Ascending aorta (tissue), 2 donors: ENCODE measurements around the gene LANCL2. TPM values are rescaled to one million over a fixed set of nuclear protein-coding genes. Genes with fewer than 3 reads are reported as not detected.

ENCODE experiments used
- DNase-seq, 2 donors: peaks; one replicate each; pipeline ENCODE4 v3.0.0-alpha.2; 2019; ENCODE audit warnings: low spot score in 2 of 2
- H3K27ac ChIP-seq, 2 donors: fragments of 200-600 bp; sonication (generic); one replicate each; pipeline ENCODE4 v1.5.1; 2016 to 2017; ENCODE audit warnings: mild to moderate bottlenecking in 1 of 2
- H3K27me3 ChIP-seq: fragments of 200-600 bp; sonication (generic); one replicate; pipeline ENCODE4 v1.5.1; 2017
- H3K36me3 ChIP-seq, 2 donors: fragments of 200-600 bp; sonication (generic); one replicate each; pipeline ENCODE4 v1.5.1; 2016
- H3K4me1 ChIP-seq, 2 donors: fragments of 200-600 bp; sonication (generic); one replicate each; pipeline ENCODE4 v1.5.1; 2016 to 2017; ENCODE audit warnings: mild to moderate bottlenecking in 1 of 2
- H3K4me3 ChIP-seq, 2 donors: fragments of 200-600 bp; sonication (generic); one replicate each; pipeline ENCODE4 v1.5.1; 2016 to 2017; ENCODE audit warnings: mild to moderate bottlenecking in 1 of 2
- H3K9me3 ChIP-seq, 2 donors: fragments of 200-600 bp; sonication (generic); one replicate each; pipeline ENCODE4 v1.5.1; 2016
- CTCF ChIP-seq, 3 experiments: fragments of 200-600 bp in 2 of 3; fragments of 450-650 bp in 1 of 3; sonication (generic) in 2 of 3; IDR thresholded peaks; one replicate each; pipeline ENCODE4 v1.5.1; 2016 to 2019; ENCODE audit warnings: antibody characterized with exemption in 3 of 3, mild to moderate bottlenecking in 1 of 3, moderate library complexity in 1 of 3
- intact Hi-C: fragments of 100-400 bp; cut with DNase I; formaldehyde crosslinking; loops from one replicate; pipeline ENCODE4 v1.15.1; 2023
- total RNA-seq: library from RNA; depleted of rRNA; stranded (reverse); fragments of >200 nt; gene quantifications from one replicate; pipeline ENCODE4 v1.1.0, GENCODE V29; 2016

LANCL2 gene
- total RNA-seq, 1 donor from 2014 or later, result 12.9 TPM

GRCh38 chr7:55472928-55473725, 108.0 kb downstream of the LANCL2 start:
- TF ChIP-seq CTCF (IDR thresholded peaks at IDR 0.05), result no peak
- Histone ChIP-seq H3K4me1 (no peaks in the 10 kb centered on the region), H3K9me3 (peaks cover 0 to 3% of the 10 kb centered on the region in 2 donors), H3K27ac (no peak overlapping the region), H3K27me3 (no peaks in the 10 kb centered on the region), H3K36me3 (peaks cover 3 to 56% of the 10 kb centered on the region in 2 donors), H3K4me3 (no peak overlapping the region)
- DNase-seq, result no peak
- intact Hi-C loops, result no loop called here

- no peaks in the 10 kb centered on the region for H3K4me1 ChIP-seq
- H3K9me3 ChIP-seq, result no peaks in the 10 kb centered on the region
- peaks cover 3 to 48% of the 10 kb centered on the region in 2 donors for H3K36me3 ChIP-seq
- no peak overlapping the region for H3K4me3 ChIP-seq
- H3K27me3 ChIP-seq, result no peaks in the 10 kb centered on the region
- DNase-seq, result no peak
- no peak overlapping the region for H3K27ac ChIP-seq
- no peak for TF ChIP-seq CTCF (IDR thresholded peaks at IDR 0.05)
- intact Hi-C loops, result no loop called here
Measured at GRCh38 chr7:55473932-55474331, 108.8 kb downstream of the LANCL2 start.

GRCh38 chr7:55474944-55475854, 110.1 kb downstream of the LANCL2 start:
- Histone ChIP-seq H3K4me1 (no peaks in the 10 kb centered on the region), H3K27ac (no peak overlapping the region), H3K27me3 (no peaks in the 10 kb centered on the region), H3K36me3 (peaks cover 3 to 37% of the 10 kb centered on the region in 2 donors), H3K4me3 (no peak overlapping the region), H3K9me3 (no peaks in the 10 kb centered on the region)
- intact Hi-C loops, result no loop called here
- TF ChIP-seq CTCF (IDR thresholded peaks at IDR 0.05), result no peak
- no peak for DNase-seq

DNA sequence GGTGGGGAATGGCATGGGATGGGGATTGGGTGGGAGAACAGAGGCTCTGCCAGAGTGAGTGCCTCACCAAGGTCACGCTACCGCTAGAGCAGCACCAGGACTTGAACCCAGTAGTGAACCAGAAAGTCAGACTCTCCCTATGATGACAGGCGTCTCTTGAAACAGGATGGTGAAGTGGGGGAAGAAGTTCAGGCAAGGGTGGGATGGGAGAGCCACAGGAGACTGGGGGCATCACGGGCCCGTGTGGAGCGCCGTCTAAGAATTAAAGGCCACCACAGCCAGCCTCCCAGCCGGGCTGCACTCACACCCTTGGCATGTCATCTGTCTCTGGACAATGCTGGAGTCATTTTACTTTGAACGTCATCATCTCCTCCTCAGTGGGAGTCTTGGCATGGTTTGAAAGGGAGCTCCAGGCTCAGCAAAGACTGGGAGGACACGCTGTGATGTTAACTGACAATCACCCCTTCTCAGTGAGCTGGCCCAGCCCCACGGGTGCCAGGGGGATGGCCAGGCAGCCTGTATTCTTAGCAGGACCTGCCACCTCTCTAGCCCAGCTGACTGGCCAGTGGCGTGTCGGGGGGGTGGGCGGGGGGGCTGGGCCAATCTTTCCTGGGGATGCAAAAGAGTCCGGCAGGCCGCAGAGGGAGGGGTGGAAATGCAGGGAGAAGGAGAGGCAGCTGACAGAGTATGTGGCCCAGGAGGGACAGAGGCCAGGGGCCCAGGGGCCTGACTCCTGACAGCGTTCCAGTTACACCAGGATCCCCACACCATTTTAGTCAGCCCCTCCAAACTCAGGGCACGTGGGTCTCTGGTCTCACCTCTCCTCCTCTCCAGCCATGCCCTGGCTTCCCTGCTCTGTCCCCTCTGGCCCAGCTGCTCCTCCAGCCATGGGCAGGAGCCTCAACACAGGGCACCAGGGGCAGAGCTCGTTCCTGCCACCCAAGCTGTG, 111.0 kb downstream of the LANCL2 start:
- DNase-seq, result no peak
- Histone ChIP-seq H3K9me3 (no peaks in the 10 kb centered on the region), H3K27me3 (no peaks in the 10 kb centered on the region), H3K4me1 (no peaks in the 10 kb centered on the region), H3K36me3 (peaks cover 3 to 33% of the 10 kb centered on the region in 2 donors), H3K27ac (no peak overlapping the region), H3K4me3 (no peak overlapping the region)
- no peak for TF ChIP-seq CTCF (IDR thresholded peaks at IDR 0.05)
- intact Hi-C loops, result no loop called here
